Thyroid gland (tissue), 4 donors: ENCODE measurements around the gene PERP. TPM values are rescaled to one million over a fixed set of nuclear protein-coding genes. Genes with fewer than 3 reads are reported as not detected.

ENCODE experiments used
- DNase-seq, 2 donors: peaks; one replicate each; pipeline ENCODE4 v3.0.0-alpha.2; 2019
- H3K27ac ChIP-seq, 3 donors: fragments of 200-600 bp; sonication (generic); 1 replicate in 2 of 3; 2 replicates in 1 of 3; pipeline ENCODE4 v1.5.1; 2016 to 2019; ENCODE audit warnings: mild to moderate bottlenecking in 1 of 3, moderate library complexity in 1 of 3
- H3K27me3 ChIP-seq: fragments of 200-600 bp; sonication (generic); one replicate; pipeline ENCODE4 v1.5.1; 2019
- H3K36me3 ChIP-seq, 2 donors: fragments of 200-600 bp; sonication (generic); one replicate each; pipeline ENCODE4 v1.5.1; 2016 to 2019
- H3K4me1 ChIP-seq, 2 donors: fragments of 200-600 bp; sonication (generic); one replicate each; pipeline ENCODE4 v1.5.1; 2017 to 2019
- H3K4me3 ChIP-seq, 3 donors: fragments of 200-600 bp; sonication (generic); replicated peaks in 1 of 3; 1 replicate in 2 of 3; 2 replicates in 1 of 3; pipeline ENCODE4 v1.5.1; 2016; ENCODE audit warnings: mild to moderate bottlenecking in 1 of 3
- H3K9me3 ChIP-seq: fragments of 200-600 bp; sonication (generic); one replicate; pipeline ENCODE4 v1.5.1; 2017
- POLR2A ChIP-seq, 2 donors: fragments of 450-650 bp; IDR thresholded peaks; one replicate each; pipeline ENCODE4 v1.6.1; 2017; ENCODE audit warnings: antibody characterized with exemption in 2 of 2, mild to moderate bottlenecking in 2 of 2, moderate library complexity in 1 of 2
- WGBS, 2 donors: methylation state at CpG; one replicate each; pipeline ENCODE4 v1.1.5; 2017; 5-methylcytosine and 5-hydroxymethylcytosine counted together
- intact Hi-C: fragments of 100-400 bp; cut with DNase I; formaldehyde crosslinking; loops from one replicate; pipeline ENCODE4 v1.15.1; 2023
- total RNA-seq, 4 donors: library from RNA; depleted of rRNA; stranded (reverse); fragments of >200 nt; gene quantifications; one replicate each; pipeline ENCODE4 v1.2.3, GENCODE V29; 2016
- TF ChIP-seq, protein P1 (sequence below), 6 experiments: fragments of 200-600 bp in 3 of 6; fragments of 450-650 bp in 3 of 6; sonication (generic) in 3 of 6; IDR thresholded peaks; one replicate each; pipeline ENCODE4 v1.5.1; 2016 to 2019; ENCODE audit warnings: antibody characterized with exemption in 6 of 6, mild to moderate bottlenecking in 2 of 6, inconsistent platforms in 1 of 6, moderate library complexity in 1 of 6

PERP gene
- total RNA-seq, 4 donors from 2014 or later, result 26.4 to 47.8 (median 31.2) TPM

DNA sequence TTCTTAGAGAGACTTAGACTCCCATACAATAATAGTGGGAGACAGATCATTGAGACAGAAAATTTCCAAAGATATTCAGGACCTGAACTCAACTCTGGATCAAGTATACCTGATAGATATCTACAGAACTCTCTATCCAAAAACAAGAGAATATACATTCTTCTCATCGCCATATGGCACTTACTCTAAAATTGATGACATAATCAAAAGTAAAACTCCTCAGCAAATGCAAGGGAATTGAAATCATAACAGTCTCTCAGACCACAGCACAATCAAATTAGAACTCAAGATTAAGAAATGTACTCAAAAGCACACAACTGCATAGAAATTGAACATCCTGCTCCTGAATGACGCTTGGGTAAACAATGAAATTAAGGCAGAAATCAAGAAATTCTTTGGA lies 28.7 kb downstream of the PERP start:
- Histone ChIP-seq H3K27me3 (no peaks in the 10 kb centered on the region), H3K4me1 (no peaks in the 10 kb centered on the region), H3K27ac (no peak overlapping the region), H3K36me3 (no peaks in the 10 kb centered on the region), H3K4me3 (no peak overlapping the region), H3K9me3 (no peaks in the 10 kb centered on the region)
- DNase-seq, result no peak
- TF ChIP-seq, protein P1, sequence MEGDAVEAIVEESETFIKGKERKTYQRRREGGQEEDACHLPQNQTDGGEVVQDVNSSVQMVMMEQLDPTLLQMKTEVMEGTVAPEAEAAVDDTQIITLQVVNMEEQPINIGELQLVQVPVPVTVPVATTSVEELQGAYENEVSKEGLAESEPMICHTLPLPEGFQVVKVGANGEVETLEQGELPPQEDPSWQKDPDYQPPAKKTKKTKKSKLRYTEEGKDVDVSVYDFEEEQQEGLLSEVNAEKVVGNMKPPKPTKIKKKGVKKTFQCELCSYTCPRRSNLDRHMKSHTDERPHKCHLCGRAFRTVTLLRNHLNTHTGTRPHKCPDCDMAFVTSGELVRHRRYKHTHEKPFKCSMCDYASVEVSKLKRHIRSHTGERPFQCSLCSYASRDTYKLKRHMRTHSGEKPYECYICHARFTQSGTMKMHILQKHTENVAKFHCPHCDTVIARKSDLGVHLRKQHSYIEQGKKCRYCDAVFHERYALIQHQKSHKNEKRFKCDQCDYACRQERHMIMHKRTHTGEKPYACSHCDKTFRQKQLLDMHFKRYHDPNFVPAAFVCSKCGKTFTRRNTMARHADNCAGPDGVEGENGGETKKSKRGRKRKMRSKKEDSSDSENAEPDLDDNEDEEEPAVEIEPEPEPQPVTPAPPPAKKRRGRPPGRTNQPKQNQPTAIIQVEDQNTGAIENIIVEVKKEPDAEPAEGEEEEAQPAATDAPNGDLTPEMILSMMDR (IDR thresholded peaks at IDR 0.05), result no peak
- no peak for TF ChIP-seq POLR2A (IDR thresholded peaks at IDR 0.05)
- 95 to 96% methylated on average over 2 of the region's 2 CpGs for WGBS, 2 donors
- intact Hi-C loops, result no loop called here

DNA sequence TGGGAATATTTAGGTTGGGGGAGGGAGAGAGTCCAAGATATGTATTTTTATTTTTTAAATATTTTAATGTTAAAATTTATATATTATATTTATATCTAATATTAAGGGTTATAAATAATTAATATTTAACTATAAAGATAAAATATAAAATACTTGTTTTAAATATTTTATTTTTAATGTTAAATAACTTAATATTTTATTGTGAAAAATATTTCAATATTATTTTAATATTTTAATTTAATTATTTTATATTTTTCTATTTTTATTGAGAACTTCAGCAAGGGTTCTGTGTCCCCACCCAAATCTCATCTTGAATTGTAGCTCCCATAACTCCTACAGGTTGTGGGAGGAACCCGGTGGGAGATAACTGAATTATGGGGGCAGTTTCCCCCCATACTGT lies 34.0 kb downstream of the PERP start:
- 91 to 96% methylated on average over 1 of the region's 1 CpG for WGBS, 2 donors
- H3K4me1 ChIP-seq, result peaks cover 0 to 7% of the 10 kb centered on the region in 2 donors
- H3K27me3 ChIP-seq, result no peaks in the 10 kb centered on the region
- no peak for TF ChIP-seq POLR2A (IDR thresholded peaks at IDR 0.05)
- TF ChIP-seq, protein P1 (IDR thresholded peaks at IDR 0.05), result no peak
- intact Hi-C loops, result no loop called here
- no peak overlapping the region for H3K4me3 ChIP-seq
- no peaks in the 10 kb centered on the region for H3K9me3 ChIP-seq
- H3K36me3 ChIP-seq, result no peaks in the 10 kb centered on the region
- DNase-seq, result no peak
- H3K27ac ChIP-seq, result no peak overlapping the region

DNA sequence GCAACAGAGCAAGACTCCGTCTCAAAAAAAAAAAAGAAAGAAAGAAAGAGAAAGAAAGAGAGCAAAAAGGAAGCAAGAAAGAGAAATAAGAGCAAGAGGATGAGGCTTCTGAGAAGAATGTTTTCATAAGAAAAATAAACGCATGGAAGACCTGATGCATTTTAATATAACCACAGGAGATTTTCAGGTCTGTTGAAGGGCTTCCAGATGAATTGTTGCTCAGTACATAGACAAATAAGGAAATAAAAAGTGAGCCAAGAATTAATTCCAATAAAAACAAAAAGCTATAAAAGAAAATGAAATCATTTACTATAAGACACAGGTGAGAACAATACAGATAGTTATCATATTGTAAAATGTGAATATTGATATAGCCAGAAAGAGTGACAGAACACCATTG lies 43.5 kb downstream of the PERP start:
- no peak overlapping the region for H3K4me3 ChIP-seq
- intact Hi-C loops, result no loop called here
- no peaks in the 10 kb centered on the region for H3K27me3 ChIP-seq
- no peak for TF ChIP-seq POLR2A (IDR thresholded peaks at IDR 0.05)
- TF ChIP-seq, protein P1 (IDR thresholded peaks at IDR 0.05), result no peak
- WGBS, 2 donors, result 86 to 88% methylated on average over 2 of the region's 2 CpGs
- no peaks in the 10 kb centered on the region for H3K9me3 ChIP-seq
- no peaks in the 10 kb centered on the region for H3K36me3 ChIP-seq
- H3K4me1 ChIP-seq, result no peaks in the 10 kb centered on the region
- no peak overlapping the region for H3K27ac ChIP-seq
- no peak for DNase-seq

DNA sequence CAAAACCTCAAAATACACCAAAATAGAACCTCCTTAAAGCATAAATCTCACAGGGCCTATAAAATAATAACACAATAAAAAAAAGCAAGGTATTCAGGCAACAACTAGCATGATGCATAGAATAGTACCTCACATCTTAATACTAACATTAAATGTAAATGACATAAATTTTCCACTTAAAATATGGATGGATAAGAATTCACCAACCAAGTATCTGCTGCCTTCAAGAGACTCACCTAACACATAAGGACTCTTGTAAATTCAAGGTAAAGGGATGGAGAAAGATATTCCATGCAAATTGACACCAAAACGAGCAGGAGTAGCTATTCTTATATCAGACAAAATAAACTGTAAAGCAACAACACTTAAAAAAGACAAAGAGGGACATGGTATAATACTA lies 52.2 kb downstream of the PERP start:
- no peaks in the 10 kb centered on the region for H3K27me3 ChIP-seq
- no peaks in the 10 kb centered on the region for H3K9me3 ChIP-seq
- WGBS, 2 donors, result 67 to 74% methylated on average over 1 of the region's 1 CpG
- H3K4me3 ChIP-seq, result no peak overlapping the region
- H3K27ac ChIP-seq, result no peak overlapping the region
- no peaks in the 10 kb centered on the region for H3K36me3 ChIP-seq
- no peaks in the 10 kb centered on the region for H3K4me1 ChIP-seq
- no peak for DNase-seq
- intact Hi-C loops, result no loop called here
- no peak for TF ChIP-seq POLR2A (IDR thresholded peaks at IDR 0.05)
- TF ChIP-seq, protein P1 (IDR thresholded peaks at IDR 0.05), result no peak

DNA sequence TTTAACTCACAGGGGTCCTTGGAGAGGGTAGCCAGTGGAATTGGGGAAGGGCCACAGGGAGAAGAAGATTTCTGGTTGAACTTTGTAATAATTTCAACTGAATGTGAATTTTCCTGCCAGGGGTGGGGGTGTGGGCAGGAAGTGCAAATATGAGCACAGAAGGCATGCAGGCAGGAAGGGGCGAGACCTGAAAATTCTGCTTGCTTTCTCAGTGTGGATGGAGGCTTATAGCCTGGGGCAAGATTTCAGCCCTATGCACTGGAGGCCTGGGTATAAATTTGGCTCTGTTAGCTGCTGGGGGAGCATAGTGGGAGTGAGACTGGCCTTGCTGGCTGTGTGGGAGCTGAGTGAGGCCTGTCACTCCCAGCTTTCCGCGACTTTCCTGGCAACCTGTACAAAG lies 54.4 kb downstream of the PERP start:
- no peak for DNase-seq
- H3K4me3 ChIP-seq, result no peak overlapping the region
- H3K27ac ChIP-seq, result no peak overlapping the region
- no peaks in the 10 kb centered on the region for H3K27me3 ChIP-seq
- TF ChIP-seq, protein P1 (IDR thresholded peaks at IDR 0.05), result no peak
- WGBS, 2 donors, result 45 to 90% methylated on average over 2 to 3 of the region's 3 CpGs
- H3K9me3 ChIP-seq, result no peaks in the 10 kb centered on the region
- intact Hi-C loops, result no loop called here
- H3K36me3 ChIP-seq, result no peaks in the 10 kb centered on the region
- H3K4me1 ChIP-seq, result no peaks in the 10 kb centered on the region
